Measurements from ENCODE around the gene DNAH6. TPM values are rescaled to one million over a fixed set of nuclear protein-coding genes. Genes with fewer than 3 reads are reported as not detected.

The DNAH6 gene
- total RNA-seq, 1 donor from 2014 or later: 0.14 TPM

GRCh38 chr2:84493514-84493913 lies 22.8 kb upstream of the DNAH6 start:
- Histone ChIP-seq H3K4me3 (no peak overlapping the region), H3K27ac (replicated peaks) (no peak overlapping the region), H3K4me1 (no peaks in the 10 kb centered on the region), H3K27me3 (ENCODE audit: low read depth) (peaks cover 6% of the 10 kb centered on the region), H3K9me3 (replicated peaks) (no peaks in the 10 kb centered on the region), H3K36me3 (no peaks in the 10 kb centered on the region)
- no peak for TF ChIP-seq CTCF (IDR thresholded peaks at IDR 0.05; ENCODE audit: borderline replicate concordance)
- no peak for DNase-seq
- intact Hi-C loops (cut with micrococcal nuclease): loop anchor here (10.0 kb wide), 1 partner anchor 131 kb away; no protein-coding TSS in a partner anchor

- Histone ChIP-seq H3K4me1 (no peaks in the 10 kb centered on the region), H3K36me3 (no peaks in the 10 kb centered on the region), H3K4me3 (no peak overlapping the region), H3K27me3 (ENCODE audit: low read depth) (peaks cover 6% of the 10 kb centered on the region), H3K27ac (replicated peaks) (no peak overlapping the region), H3K9me3 (replicated peaks) (no peaks in the 10 kb centered on the region)
- intact Hi-C loops (cut with micrococcal nuclease): loop anchor here (10.0 kb wide), 1 partner anchor 131 kb away; no protein-coding TSS in a partner anchor
- TF ChIP-seq CTCF (IDR thresholded peaks at IDR 0.05; ENCODE audit: borderline replicate concordance): no peak
- no peak for DNase-seq
These were observed 22.2 kb upstream of the DNAH6 start for GRCh38 chr2:84494070-84494469.

GRCh38 chr2:84495539-84496146 lies 20.7 kb upstream of the DNAH6 start:
- peaks cover 6% of the 10 kb centered on the region for H3K27me3 ChIP-seq (ENCODE audit: low read depth)
- H3K4me1 ChIP-seq: no peaks in the 10 kb centered on the region
- peak; percentile 78 for TF ChIP-seq CTCF (IDR thresholded peaks at IDR 0.05; ENCODE audit: borderline replicate concordance)
- H3K9me3 ChIP-seq (replicated peaks): no peaks in the 10 kb centered on the region
- intact Hi-C loops (cut with micrococcal nuclease): loop anchor here (5.0 to 10.0 kb wide), 2 partner anchors 129 to 387 kb away; partner anchors contain the start of gene TRABD2A
- no peak for DNase-seq
- H3K27ac ChIP-seq (replicated peaks): no peak overlapping the region
- H3K4me3 ChIP-seq: no peak overlapping the region
- H3K36me3 ChIP-seq: no peaks in the 10 kb centered on the region

GRCh38 chr2:84496386-84496785 lies 19.9 kb upstream of the DNAH6 start:
- no peaks in the 10 kb centered on the region for H3K36me3 ChIP-seq

GRCh38 chr2:84497285-84497684 lies 19.0 kb upstream of the DNAH6 start:
- intact Hi-C loops (cut with micrococcal nuclease): loop anchor here (5.0 to 10.0 kb wide), 2 partner anchors 128 to 385 kb away; partner anchors contain the start of gene TRABD2A
- no peak overlapping the region for H3K27ac ChIP-seq (replicated peaks)
- H3K4me3 ChIP-seq: no peak overlapping the region
- H3K9me3 ChIP-seq (replicated peaks): no peaks in the 10 kb centered on the region
- no peaks in the 10 kb centered on the region for H3K4me1 ChIP-seq
- no peaks in the 10 kb centered on the region for H3K36me3 ChIP-seq
- TF ChIP-seq CTCF (IDR thresholded peaks at IDR 0.05; ENCODE audit: borderline replicate concordance): no peak
- H3K27me3 ChIP-seq (ENCODE audit: low read depth): peaks cover 6% of the 10 kb centered on the region
- DNase-seq: no peak

More at GRCh38 chr2:84496386-84496785, 19.9 kb upstream of the DNAH6 start:
- no peak for DNase-seq
- no peak overlapping the region for H3K27ac ChIP-seq (replicated peaks)
- H3K4me3 ChIP-seq: no peak overlapping the region
- no peaks in the 10 kb centered on the region for H3K9me3 ChIP-seq (replicated peaks)
- H3K4me1 ChIP-seq: no peaks in the 10 kb centered on the region
- no peak for TF ChIP-seq CTCF (IDR thresholded peaks at IDR 0.05; ENCODE audit: borderline replicate concordance)
- peaks cover 6% of the 10 kb centered on the region for H3K27me3 ChIP-seq (ENCODE audit: low read depth)
- intact Hi-C loops (cut with micrococcal nuclease): loop anchor here (5.0 to 10.0 kb wide), 2 partner anchors 128 to 386 kb away; partner anchors contain the start of gene TRABD2A
